HG02870 (cell line): Measurements from ENCODE around the gene ACTG1.

Source experiments
- ATAC-seq: cut with Tn5 transposase; IDR thresholded peaks from one replicate; pipeline ENCODE4 v1.9.1; 2021; ENCODE audit warnings: mild to moderate bottlenecking, moderate library complexity; ENCODE audit not compliant: unreplicated experiment

Gene ACTG1

DNA sequence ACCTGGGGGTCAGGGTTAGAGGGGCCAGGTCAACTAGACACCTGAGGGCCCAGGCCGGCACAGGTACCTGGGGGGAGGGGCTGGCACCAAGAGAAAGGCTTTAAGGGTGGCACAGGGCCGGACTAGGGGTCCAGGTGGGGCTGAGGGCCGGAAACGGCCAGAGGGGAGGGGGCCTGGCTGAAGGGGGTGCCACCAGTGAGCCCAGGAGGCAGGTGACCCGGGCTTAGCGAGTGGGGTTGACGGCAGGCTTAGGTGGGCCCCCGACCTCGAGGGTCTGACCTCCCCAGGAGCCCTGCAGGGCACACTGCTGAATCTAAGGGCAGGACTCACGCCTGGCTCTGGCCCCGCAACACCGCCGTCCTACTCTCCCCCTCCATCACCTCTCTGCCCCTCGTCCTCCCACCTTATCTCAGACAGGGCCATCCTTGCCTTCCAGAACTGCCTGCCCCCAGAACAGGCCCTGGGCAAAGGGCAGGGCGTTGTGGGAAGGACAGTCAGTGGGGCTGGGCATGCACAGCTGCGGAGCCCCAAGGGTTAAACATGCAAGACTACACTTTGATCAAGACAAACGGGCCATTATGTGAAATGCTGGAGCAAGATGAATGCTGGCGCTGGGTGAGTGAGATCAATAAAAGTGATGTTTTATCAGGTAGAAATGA, 44.4 kb downstream of the ACTG1 start:
- no peak for ATAC-seq

GRCh38 chr17:81466564-81467472, 45.8 kb downstream of the ACTG1 start:
- no peak for ATAC-seq

GRCh38 chr17:81465910-81466309, 46.7 kb downstream of the ACTG1 start:
- no peak for ATAC-seq

- no peak for ATAC-seq
Measured at GRCh38 chr17:81464586-81464985, 48.0 kb downstream of the ACTG1 start.

GRCh38 chr17:81463506-81463905, 49.1 kb downstream of the ACTG1 start:
- no peak for ATAC-seq

DNA sequence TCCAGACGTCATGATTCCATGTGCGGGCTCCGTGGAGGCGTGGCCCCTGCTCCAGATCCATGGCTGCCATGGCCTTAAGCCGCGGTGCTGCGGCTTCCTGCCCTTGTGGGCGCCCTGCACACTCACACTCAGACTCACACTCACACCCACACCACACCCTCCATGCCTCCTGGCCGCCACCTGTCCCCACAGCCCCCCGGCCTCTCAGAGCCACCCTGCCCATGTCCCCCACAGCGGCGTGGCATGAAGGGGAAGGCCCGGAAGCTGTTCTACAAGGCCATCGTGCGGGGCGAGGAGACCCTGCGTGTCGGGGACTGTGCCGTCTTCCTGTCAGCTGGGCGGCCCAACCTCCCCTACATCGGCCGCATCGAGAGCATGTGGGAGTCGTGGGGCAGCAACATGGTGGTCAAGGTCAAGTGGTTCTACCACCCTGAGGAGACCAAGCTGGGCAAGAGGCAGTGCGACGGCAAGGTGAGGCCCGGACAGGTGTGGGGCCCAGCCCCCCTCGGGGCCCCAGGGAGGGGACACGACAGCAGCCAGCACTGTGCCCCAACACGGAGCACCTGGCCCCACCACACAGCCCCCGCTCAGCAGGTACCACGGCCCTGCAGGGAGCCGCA, 50.0 kb downstream of the ACTG1 start:
- no peak for ATAC-seq

DNA sequence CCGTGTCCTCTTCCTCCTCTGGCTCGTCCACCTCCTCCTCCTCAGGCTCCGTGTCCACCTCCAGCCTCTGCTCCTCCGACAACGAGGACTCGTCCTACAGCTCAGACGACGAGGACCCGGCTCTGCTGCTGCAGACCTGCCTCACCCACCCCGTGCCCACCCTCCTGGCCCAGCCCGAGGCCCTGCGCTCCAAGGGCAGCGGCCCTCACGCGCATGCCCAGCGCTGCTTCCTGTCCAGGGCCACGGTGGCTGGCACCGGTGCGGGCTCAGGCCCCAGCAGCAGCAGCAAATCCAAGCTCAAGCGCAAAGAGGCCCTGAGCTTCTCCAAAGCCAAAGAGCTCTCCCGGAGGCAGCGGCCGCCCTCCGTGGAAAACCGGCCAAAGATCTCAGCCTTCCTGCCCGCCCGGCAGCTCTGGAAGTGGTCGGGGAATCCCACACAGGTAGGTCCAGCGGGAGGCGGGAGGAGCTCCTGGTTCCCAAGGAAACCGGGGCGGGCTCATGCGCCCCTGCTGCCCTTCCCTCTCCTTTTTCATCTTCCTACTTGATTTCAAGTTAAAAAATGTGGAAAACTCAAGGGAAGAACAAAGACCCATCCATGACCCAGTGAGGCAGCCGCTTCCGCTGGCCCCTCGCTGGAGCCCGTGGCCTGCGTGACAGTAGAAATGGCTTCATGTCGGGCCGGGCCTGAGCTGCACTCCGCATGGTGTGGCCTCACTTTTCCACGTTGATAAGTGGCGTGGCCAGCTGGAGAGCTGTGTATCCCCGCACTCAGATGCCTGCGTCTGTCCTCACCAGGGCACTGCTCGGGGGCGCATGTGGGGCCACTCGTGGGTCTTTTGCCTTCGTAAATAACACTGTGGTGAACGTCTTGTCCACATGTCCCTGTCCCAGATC, 50.7 kb downstream of the ACTG1 start:
- no peak for ATAC-seq

GRCh38 chr17:81460856-81461460, 51.6 kb downstream of the ACTG1 start:
- ATAC-seq = no peak
